Activated T-helper 9 cell treated with anti-CD3 and anti-CD28 coated beads, Interleukin-2, amount 50 U/mL, for 16 hours (primary cell): ENCODE results near the gene CSNK1G2.

Experiments used
- DNase-seq: peaks from one replicate; pipeline ENCODE4 v3.0.0-alpha.2; 2020; ENCODE audit warnings: low read depth

CSNK1G2 gene

DNA sequence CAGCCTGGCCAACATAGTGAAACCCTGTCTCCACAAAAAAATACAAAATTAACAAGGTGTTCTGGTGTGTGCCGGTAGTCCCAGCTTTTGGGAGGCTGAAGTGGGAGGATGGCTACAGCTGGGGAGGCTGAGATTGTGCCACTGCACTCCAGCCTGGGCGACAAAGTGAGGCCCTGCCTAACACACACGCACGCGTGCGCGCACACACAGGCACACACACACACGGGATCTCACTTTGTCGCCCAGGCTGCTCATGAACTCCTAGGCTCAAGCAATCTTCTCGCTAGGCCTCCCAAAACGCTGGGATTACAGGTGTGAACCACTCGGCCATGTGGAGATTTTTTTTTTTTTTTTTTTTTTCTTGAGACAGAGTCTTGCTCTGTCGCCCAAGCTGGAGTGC lies 77.8 kb downstream of the CSNK1G2 start:
- no peak for DNase-seq

DNA sequence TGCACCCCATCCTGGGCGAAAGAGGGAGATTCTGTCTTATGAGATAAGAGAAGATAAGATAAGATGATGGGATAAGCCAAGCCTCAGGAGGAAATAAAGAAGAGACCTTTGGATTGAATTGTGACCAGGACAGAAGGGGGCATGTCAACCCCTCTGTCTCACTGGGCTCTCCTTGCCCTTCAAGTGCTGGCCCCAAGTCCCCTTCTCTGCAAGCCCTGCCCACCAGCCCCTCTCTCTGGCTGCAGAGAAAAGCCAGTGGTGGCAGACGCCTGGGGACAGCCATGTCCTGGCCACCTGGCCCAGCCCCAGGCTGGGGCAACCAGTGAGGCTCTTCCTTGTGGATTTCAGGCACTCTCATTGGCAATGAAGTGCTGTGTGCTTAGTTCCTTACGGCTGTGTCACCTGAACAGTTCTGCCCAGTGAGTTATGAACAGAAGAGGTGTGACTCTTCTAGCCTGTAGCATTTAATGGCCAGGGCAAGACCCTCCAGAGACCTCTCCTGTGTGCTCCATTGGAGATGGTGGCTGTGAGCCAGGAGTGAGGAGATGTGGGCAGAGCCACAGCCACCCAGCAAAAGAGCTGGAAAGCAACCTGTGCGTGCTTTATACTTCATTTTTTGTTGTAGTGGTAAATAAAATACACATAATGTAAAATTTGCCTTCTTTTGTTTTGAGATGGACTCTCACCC lies 80.6 kb downstream of the CSNK1G2 start:
- DNase-seq, result no peak

DNA sequence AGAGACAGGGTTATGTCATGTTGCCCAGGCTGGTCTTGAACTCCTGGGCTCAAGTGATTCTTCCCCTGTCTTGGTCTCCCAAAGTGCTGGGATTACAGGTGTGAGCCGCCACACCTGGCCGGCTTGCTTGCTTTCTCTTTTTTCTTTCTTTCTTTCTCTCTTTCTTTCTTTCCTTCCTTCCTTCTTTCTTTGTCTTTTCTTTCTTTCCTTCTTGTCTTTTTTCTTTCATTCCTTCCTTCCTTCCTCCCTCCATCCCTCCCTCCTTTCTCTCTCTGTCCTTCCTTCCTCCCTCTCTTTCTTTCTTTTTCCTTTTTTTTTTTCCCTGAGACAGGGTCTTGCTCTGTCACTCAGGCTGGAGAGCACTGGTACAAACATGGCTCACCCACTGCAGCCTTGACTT lies 81.3 kb downstream of the CSNK1G2 start:
- no peak for DNase-seq

DNA sequence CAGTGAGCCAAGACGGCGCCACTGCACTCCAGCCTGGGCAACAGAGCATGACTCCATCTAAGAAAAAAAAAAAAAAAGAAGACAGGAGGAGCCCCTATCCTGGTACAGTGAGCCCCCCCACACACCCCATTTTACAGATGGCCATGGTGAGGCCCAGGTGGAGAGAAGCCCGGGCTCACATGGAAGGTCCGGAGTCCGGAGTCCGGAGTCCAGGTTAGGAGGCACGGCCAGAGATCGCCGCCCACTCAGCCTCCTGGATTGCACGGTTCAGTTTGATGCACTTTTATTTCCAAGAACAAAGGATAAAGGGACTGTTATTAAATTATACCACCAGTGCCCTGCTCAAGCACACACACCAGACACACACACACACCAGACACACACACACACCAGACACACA lies 85.8 kb downstream of the CSNK1G2 start:
- no peak for DNase-seq

DNA sequence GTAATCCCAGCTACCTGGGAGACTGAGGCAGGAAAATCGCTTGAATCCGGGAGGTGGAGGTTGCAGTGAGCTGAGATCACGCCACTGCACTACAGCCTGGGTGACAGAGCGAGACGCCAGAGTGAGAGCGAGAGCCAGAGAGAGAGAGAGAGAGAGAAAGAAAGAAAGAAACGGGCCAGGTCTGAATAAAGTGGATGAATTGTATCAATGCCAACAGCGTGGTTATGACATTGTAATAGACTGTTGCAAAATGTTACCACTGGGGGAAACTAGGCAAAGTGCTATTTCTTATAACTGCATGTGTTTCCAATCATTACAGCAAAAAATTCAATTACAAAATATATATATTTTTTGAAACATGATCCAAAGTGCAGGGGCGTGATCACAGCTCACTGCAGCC lies 86.4 kb downstream of the CSNK1G2 start:
- no peak for DNase-seq
